ENCODE measurements around the gene ARAP2.

The ARAP2 gene

DNA sequence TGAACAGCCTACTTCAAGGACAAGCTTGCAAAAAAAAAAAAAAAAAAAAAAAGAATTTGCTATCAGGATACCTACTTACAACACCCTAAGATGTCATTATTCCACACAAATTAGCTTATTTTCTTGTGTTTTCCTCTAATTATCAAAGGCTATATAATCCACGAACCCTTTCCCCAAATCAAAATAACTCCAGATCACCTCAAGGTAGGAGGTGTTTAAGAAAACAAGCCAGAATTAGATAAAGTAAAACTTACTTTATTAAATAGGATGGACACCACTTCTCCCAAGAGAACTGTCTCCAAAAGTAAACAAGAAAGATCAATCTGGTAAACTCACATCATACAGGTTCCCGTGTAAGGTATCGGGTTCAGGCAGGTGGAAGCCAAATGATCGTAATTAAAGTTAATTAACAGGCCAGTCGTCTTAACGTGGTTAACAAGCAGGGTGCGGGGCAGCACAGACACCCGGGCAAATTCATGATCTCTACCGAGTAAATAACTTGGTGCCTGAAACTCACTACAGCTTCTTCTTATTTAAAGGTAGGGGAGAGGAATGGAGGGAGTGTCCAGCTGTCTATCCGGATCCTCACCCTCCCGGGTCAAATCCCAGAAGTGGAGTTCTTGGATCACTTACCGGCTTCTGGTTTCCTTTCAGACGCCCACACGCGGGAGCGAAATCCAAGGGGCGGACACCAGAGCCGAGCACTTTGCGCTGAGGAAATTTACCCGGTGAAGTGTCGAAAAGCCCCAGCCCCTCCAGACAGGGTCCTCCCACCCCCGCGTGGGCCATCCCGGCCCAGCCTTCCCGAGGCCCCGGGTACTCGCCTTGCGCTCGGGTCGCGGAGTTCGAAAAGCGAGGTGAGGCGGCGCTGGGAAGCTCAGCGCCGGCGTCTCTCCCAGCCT lies 708 bp downstream of the ARAP2 start:
- no peak for TF ChIP-seq CTCF (IDR thresholded peaks at IDR 0.05; ENCODE audit: low read length, missing control alignments)
- DNase-seq (ENCODE audit: low read depth), result peak; percentile 22
- H3K4me3 ChIP-seq (replicated peaks; ENCODE audit: low read depth, low read length), result peak overlapping the region; percentile 59

- DNase-seq (ENCODE audit: low read depth), result no peak
- TF ChIP-seq CTCF (IDR thresholded peaks at IDR 0.05; ENCODE audit: low read length, missing control alignments), result no peak
- no peak overlapping the region for H3K4me3 ChIP-seq (replicated peaks; ENCODE audit: low read depth, low read length)
Observed at GRCh38 chr4:36242629-36243354, 1.5 kb downstream of the ARAP2 start.

DNA sequence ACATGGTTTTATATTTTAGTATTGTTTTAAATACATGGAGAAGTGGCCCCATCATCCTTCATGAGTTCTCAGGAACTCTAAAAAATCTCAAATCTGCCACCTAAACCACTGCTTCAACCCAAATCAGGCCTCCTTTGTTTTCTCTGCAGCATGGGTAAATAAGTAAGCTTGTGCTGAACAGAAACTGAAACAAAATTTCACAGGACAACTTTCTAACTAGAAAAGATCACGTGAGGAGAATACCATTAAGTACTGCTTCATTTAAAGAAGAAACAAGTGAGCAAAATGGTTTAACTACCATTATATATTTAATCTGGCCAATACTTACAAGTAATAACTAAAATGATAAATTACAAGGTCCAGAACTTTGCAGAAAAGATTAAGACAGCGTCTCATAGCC lies 2.5 kb downstream of the ARAP2 start:
- no peak for DNase-seq (ENCODE audit: low read depth)
- no peak for TF ChIP-seq CTCF (IDR thresholded peaks at IDR 0.05; ENCODE audit: low read length, missing control alignments)
- no peak overlapping the region for H3K4me3 ChIP-seq (replicated peaks; ENCODE audit: low read depth, low read length)

DNA sequence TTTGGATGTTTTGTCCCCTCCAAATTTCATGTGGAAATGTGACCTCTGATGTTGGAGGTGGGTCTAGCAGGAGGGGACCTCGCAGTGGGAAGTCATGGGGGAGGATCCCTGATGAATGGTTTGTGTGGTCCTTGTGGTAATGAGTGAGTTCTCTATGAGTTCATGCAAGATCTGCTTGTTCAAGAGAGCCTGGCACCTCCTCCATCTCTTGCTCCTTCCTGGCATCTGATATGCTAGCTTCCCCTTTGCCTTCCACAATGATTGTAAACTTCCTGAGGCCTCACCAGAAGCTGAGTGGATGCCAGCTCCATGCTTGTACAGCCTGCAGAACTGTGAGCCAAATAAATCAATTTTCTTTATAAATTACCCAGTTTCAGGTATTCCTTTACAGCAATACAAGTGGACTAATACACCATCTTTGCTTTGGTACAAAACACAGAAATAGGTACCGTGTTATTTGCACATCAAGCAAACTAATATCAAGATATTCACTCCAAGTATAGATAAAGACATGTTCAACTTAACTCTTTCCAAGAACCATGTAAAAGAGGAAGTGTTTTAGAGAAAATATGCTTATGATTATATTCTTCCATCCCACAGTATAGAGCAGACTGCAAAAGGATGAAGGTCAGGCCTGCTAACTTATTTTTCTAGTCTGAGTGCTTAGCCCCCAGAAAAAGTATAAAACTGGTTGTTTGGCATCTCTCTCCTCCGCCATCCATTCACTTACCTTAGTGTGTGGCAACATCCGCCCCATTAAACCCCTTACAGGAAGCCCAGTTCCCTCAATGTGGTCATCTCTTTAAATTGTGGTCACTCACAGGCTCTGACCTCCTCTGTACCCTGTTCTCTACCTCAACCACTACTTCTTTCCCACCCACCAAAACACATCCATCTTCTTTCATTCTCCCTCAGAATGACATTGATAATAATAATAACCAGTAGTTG lies 6.7 kb downstream of the ARAP2 start:
- H3K4me3 ChIP-seq (replicated peaks; ENCODE audit: low read depth, low read length), result no peak overlapping the region
- DNase-seq (ENCODE audit: low read depth), result no peak
- TF ChIP-seq CTCF (IDR thresholded peaks at IDR 0.05; ENCODE audit: low read length, missing control alignments), result no peak

- DNase-seq (ENCODE audit: low read depth), result no peak
- no peak overlapping the region for H3K4me3 ChIP-seq (replicated peaks; ENCODE audit: low read depth, low read length)
- TF ChIP-seq CTCF (IDR thresholded peaks at IDR 0.05; ENCODE audit: low read length, missing control alignments), result no peak
Observed at GRCh38 chr4:36236159-36236558, 8.2 kb downstream of the ARAP2 start.

DNA sequence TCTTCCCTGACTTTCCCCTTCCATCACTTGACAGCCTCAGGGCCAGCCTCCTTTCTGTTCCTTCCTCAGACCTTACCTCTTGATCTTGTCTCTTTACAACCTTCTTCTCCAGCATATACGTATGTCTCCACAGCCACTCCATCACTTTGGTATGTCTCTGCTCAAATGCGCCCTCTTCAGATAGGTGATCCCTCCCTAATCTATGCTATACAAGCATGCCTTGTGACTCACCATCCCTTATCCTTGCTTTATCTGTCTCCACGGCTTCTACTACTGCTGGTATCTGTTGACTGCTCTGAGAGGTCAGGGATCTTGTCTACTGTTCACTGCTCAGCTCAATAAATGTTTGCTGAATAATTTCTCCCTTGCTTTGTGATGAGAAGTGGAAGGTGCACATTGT lies 9.0 kb downstream of the ARAP2 start:
- no peak for DNase-seq (ENCODE audit: low read depth)
- TF ChIP-seq CTCF (IDR thresholded peaks at IDR 0.05; ENCODE audit: low read length, missing control alignments), result no peak
- no peak overlapping the region for H3K4me3 ChIP-seq (replicated peaks; ENCODE audit: low read depth, low read length)
